Immature natural killer cell (primary cell): Measurements from ENCODE around the gene ZNF536. TPM values are rescaled to one million over a fixed set of nuclear protein-coding genes. Genes with fewer than 3 reads are reported as not detected.

Experiments used
- DNase-seq, 3 donors: peaks; one replicate each; pipeline ENCODE4 v3.0.0; 2022; ENCODE audit warnings: mixed read lengths in 1 of 3
- H3K27ac Mint-ChIP-seq, 6 donors: one replicate each; pipeline ENCODE4 v1.8.0; 2020; ENCODE audit warnings: mixed read lengths in 6 of 6, mild to moderate bottlenecking in 5 of 6, inconsistent platforms in 4 of 6, moderate library complexity in 3 of 6
- H3K27me3 Mint-ChIP-seq, 3 donors: one replicate each; pipeline ENCODE4 v1.8.0; 2020 to 2021; ENCODE audit warnings: low read depth in 3 of 3, mild to moderate bottlenecking in 3 of 3, mixed read lengths in 3 of 3, moderate library complexity in 3 of 3, inconsistent platforms in 1 of 3
- H3K36me3 Mint-ChIP-seq, 3 donors: one replicate each; pipeline ENCODE4 v1.8.0; 2020; ENCODE audit warnings: mixed read lengths in 3 of 3, inconsistent platforms in 2 of 3, mild to moderate bottlenecking in 2 of 3
- H3K4me1 Mint-ChIP-seq, 2 donors: one replicate each; pipeline ENCODE4 v1.8.0; 2020; ENCODE audit warnings: inconsistent platforms in 2 of 2, mild to moderate bottlenecking in 2 of 2, mixed read lengths in 2 of 2, moderate library complexity in 1 of 2
- H3K4me3 Mint-ChIP-seq, 5 donors: one replicate each; pipeline ENCODE4 v1.8.0; 2020; ENCODE audit warnings: mild to moderate bottlenecking in 5 of 5, mixed read lengths in 5 of 5, inconsistent platforms in 3 of 5, moderate library complexity in 3 of 5
- H3K9me3 Mint-ChIP-seq, 6 donors: one replicate each; pipeline ENCODE4 v1.8.0; 2020; ENCODE audit warnings: mild to moderate bottlenecking in 6 of 6, mixed read lengths in 6 of 6, inconsistent platforms in 4 of 6, moderate library complexity in 3 of 6
- polyA plus RNA-seq, 3 donors: library from polyadenylated mRNA; unstranded; fragments of 300-500 nt; fragmentation: Illumina TruSeq; gene quantifications; one replicate each; pipeline ENCODE4 v1.2.3, GENCODE V29; 2021

ZNF536 gene
- polyA plus RNA-seq, 3 donors from 2014 or later: not detected

- peaks cover 0 to 6% (median 4%) of the 10 kb centered on the region in 3 donors for H3K27me3 Mint-ChIP-seq
- H3K4me3 Mint-ChIP-seq: no peak overlapping the region
- no peaks in the 10 kb centered on the region for H3K36me3 Mint-ChIP-seq
- H3K9me3 Mint-ChIP-seq: no peaks in the 10 kb centered on the region
- no peaks in the 10 kb centered on the region for H3K4me1 Mint-ChIP-seq
- no peak overlapping the region for H3K27ac Mint-ChIP-seq
- no peak for DNase-seq
Measured at GRCh38 chr19:30577551-30578105, 205.4 kb downstream of the ZNF536 start.

- no peak for DNase-seq
- Mint-ChIP-seq H3K27ac (no peak overlapping the region), H3K4me1 (no peaks in the 10 kb centered on the region), H3K4me3 (no peak overlapping the region), H3K27me3 (peaks cover 0 to 6% (median 4%) of the 10 kb centered on the region in 3 donors), H3K9me3 (no peaks in the 10 kb centered on the region), H3K36me3 (no peaks in the 10 kb centered on the region)
Measured at GRCh38 chr19:30579419-30579818, 207.2 kb downstream of the ZNF536 start.

DNA sequence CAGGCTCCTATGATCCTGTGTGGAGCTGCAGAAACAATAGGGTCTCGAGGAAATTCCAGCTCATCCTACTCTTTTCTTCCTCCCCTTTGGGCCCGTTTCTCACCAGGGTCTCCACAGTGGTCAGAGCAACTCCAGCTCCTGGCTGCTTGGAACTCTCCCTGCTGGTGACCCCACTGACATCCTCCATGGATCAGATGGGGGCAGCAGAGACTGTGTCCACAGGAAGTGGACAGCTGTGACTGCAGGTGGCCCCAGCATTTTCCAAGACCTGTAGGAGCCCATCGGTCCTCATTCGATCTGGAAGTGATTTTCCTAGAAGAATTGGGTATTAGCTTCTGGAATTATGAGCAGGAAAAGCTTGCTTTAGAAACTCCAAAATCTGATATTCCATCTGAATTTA, 208.5 kb downstream of the ZNF536 start:
- H3K27me3 Mint-ChIP-seq: peaks cover 0 to 6% (median 4%) of the 10 kb centered on the region in 3 donors

GRCh38 chr19:30584090-30584489, 211.9 kb downstream of the ZNF536 start:
- no peaks in the 10 kb centered on the region for H3K4me1 Mint-ChIP-seq

More for the DNA sequence above, 208.5 kb downstream of the ZNF536 start:
- no peaks in the 10 kb centered on the region for H3K9me3 Mint-ChIP-seq
- no peak for DNase-seq
- no peak overlapping the region for H3K4me3 Mint-ChIP-seq
- no peak overlapping the region for H3K27ac Mint-ChIP-seq
- H3K4me1 Mint-ChIP-seq: no peaks in the 10 kb centered on the region
- no peaks in the 10 kb centered on the region for H3K36me3 Mint-ChIP-seq

GRCh38 chr19:30587869-30588268, 215.7 kb downstream of the ZNF536 start:
- H3K4me1 Mint-ChIP-seq: no peaks in the 10 kb centered on the region
- no peaks in the 10 kb centered on the region for H3K36me3 Mint-ChIP-seq
- H3K27ac Mint-ChIP-seq: no peak overlapping the region
- peaks cover 0 to 2% (median 1%) of the 10 kb centered on the region in 3 donors for H3K27me3 Mint-ChIP-seq
- no peak for DNase-seq
- H3K9me3 Mint-ChIP-seq: peaks cover 0 to 1% (median 0%) of the 10 kb centered on the region in 6 donors
- no peak overlapping the region for H3K4me3 Mint-ChIP-seq

More at GRCh38 chr19:30584090-30584489, 211.9 kb downstream of the ZNF536 start:
- H3K27ac Mint-ChIP-seq: no peak overlapping the region
- H3K27me3 Mint-ChIP-seq: peaks cover 0 to 6% (median 1%) of the 10 kb centered on the region in 3 donors
- peaks cover 0 to 1% (median 0%) of the 10 kb centered on the region in 6 donors for H3K9me3 Mint-ChIP-seq
- no peak overlapping the region for H3K4me3 Mint-ChIP-seq
- no peak for DNase-seq
- H3K36me3 Mint-ChIP-seq: no peaks in the 10 kb centered on the region

GRCh38 chr19:30590596-30591229, 218.5 kb downstream of the ZNF536 start:
- peaks cover 0 to 6% (median 1%) of the 10 kb centered on the region in 3 donors for H3K27me3 Mint-ChIP-seq
- DNase-seq: no peak
- H3K27ac Mint-ChIP-seq: no peak overlapping the region
- H3K9me3 Mint-ChIP-seq: peaks cover 0 to 2% (median 0%) of the 10 kb centered on the region in 6 donors
- no peaks in the 10 kb centered on the region for H3K36me3 Mint-ChIP-seq
- no peak overlapping the region for H3K4me3 Mint-ChIP-seq
- no peaks in the 10 kb centered on the region for H3K4me1 Mint-ChIP-seq

DNA sequence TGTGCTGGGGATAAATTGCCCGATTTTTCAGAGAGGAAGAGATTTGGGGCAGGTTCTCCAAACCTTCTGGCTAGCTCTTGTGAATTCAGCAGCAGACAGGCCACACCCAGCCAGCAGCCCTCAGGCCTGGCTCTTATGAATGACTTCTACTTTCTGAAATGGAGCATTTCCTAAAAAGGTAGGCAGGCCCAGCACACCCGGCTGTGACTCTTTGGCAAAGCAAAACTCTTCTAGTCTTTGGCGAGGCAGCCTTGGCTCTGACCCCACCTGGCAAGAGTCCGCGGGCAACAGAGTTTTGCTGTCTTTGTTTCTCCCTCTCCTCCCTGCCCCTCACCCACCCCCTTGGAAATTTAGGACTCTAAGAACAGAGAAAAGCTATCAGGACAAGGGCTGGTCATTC, 221.2 kb downstream of the ZNF536 start:
- Mint-ChIP-seq H3K4me3 (no peak overlapping the region), H3K4me1 (no peaks in the 10 kb centered on the region), H3K36me3 (no peaks in the 10 kb centered on the region), H3K27me3 (peaks cover 0 to 11% (median 3%) of the 10 kb centered on the region in 3 donors), H3K9me3 (peaks cover 0 to 2% (median 0%) of the 10 kb centered on the region in 6 donors), H3K27ac (no peak overlapping the region)
- no peak for DNase-seq

DNA sequence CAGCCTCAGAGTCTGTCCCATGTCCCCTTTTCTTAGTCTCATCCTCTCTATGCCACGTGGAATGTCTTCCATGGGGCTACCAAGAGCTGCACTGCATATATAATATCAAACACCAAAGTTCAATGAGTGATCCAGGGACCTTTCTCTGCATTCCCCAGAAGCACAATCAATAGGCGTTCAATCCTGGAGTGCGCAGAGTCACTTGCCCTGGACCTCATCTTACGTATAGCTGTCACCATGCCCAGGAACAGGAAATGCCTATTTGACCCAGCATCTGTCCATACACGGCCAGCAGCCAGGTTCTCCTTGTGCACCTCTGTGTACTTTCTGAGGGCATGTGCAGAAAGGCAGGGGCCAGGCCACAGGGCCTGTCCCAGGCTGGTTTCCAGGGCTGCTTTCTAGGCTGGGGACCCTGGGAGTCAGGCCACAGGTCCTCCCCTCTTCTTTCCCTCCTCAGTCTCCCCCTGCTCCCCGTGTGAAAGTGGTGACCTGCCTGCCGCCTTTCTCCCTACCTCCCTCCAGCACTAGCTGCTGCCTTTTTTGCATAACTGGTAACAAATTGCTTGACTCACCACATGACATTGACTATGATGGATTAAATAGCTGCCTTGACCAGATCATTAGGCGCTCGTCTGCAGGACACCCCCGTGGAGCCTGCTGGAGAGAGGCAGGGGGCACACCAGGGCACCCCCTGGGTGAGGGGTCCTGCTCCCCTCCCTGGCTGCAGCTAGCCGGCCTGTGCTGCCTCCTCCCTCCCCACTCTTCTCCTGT, 222.0 kb downstream of the ZNF536 start:
- peaks cover 0 to 2% (median 0%) of the 10 kb centered on the region in 6 donors for H3K9me3 Mint-ChIP-seq
- no peak for DNase-seq
- H3K36me3 Mint-ChIP-seq: no peaks in the 10 kb centered on the region
- H3K4me3 Mint-ChIP-seq: no peak overlapping the region
- H3K27ac Mint-ChIP-seq: no peak overlapping the region
- peaks cover 0 to 11% (median 2%) of the 10 kb centered on the region in 3 donors for H3K27me3 Mint-ChIP-seq
- H3K4me1 Mint-ChIP-seq: no peaks in the 10 kb centered on the region

- Mint-ChIP-seq H3K4me1 (no peaks in the 10 kb centered on the region), H3K27ac (no peak overlapping the region)
Measured at GRCh38 chr19:30596268-30596667, 224.1 kb downstream of the ZNF536 start.

GRCh38 chr19:30596813-30597399, 224.7 kb downstream of the ZNF536 start:
- peaks cover 0 to 13% (median 2%) of the 10 kb centered on the region in 3 donors for H3K27me3 Mint-ChIP-seq
- no peaks in the 10 kb centered on the region for H3K4me1 Mint-ChIP-seq
- H3K9me3 Mint-ChIP-seq: peaks cover 0 to 2% (median 0%) of the 10 kb centered on the region in 6 donors
- no peak overlapping the region for H3K4me3 Mint-ChIP-seq
- H3K27ac Mint-ChIP-seq: no peak overlapping the region
- no peak for DNase-seq
- no peaks in the 10 kb centered on the region for H3K36me3 Mint-ChIP-seq

More at GRCh38 chr19:30596268-30596667, 224.1 kb downstream of the ZNF536 start:
- no peak for DNase-seq
- no peaks in the 10 kb centered on the region for H3K36me3 Mint-ChIP-seq
- peaks cover 0 to 2% (median 0%) of the 10 kb centered on the region in 6 donors for H3K9me3 Mint-ChIP-seq
- no peak overlapping the region for H3K4me3 Mint-ChIP-seq
- H3K27me3 Mint-ChIP-seq: peaks cover 0 to 13% (median 2%) of the 10 kb centered on the region in 3 donors

DNA sequence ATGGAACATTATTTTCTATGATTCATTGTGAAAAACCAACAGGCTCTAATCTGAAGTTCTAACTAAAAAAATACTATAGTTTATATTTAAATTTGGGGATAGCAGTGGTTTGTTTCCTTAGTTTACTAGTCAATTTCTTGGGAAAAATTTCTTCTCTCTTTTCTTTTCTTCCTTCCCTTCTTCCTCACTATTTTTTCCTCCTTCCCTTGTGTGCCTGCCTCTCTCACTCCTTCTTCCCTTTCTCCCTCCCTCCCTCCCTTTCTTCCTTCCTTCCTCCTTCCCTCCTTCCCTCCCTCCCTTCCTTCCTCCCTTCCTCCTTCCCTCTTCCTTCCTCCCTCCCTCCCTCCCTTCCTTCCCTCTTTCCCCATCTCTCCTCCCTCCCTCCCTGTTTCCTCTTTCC, 226.5 kb downstream of the ZNF536 start:
- no peaks in the 10 kb centered on the region for H3K9me3 Mint-ChIP-seq
- H3K4me1 Mint-ChIP-seq: no peaks in the 10 kb centered on the region
- no peak for DNase-seq
- no peak overlapping the region for H3K4me3 Mint-ChIP-seq
- no peaks in the 10 kb centered on the region for H3K36me3 Mint-ChIP-seq
- H3K27ac Mint-ChIP-seq: no peak overlapping the region
- H3K27me3 Mint-ChIP-seq: peaks cover 0 to 12% (median 3%) of the 10 kb centered on the region in 3 donors

GRCh38 chr19:30602661-30603350, 230.6 kb downstream of the ZNF536 start:
- Mint-ChIP-seq H3K36me3 (no peaks in the 10 kb centered on the region), H3K4me1 (no peaks in the 10 kb centered on the region), H3K9me3 (no peaks in the 10 kb centered on the region), H3K4me3 (no peak overlapping the region), H3K27ac (no peak overlapping the region), H3K27me3 (peaks cover 1 to 18% (median 2%) of the 10 kb centered on the region in 3 donors)
- DNase-seq: no peak

DNA sequence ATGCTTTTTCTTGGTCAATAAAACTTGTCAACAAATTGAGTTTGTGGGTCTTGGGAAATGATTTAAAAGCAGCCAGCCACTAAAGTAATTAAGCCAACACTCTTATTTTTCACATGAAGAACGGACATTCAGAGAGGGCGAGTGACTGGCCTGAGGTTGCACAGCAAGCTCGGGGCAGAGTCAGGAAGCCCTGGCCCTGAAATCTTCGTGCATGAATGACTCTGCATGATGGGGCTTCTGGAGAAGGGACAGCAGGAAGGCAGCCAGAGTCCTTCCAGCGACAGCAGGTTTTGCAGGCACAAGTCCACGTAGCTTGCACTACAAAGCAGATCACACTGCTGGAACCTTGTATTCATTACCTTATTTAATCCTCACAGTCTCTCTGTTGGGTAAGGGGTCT, 232.5 kb downstream of the ZNF536 start:
- no peak overlapping the region for H3K27ac Mint-ChIP-seq
- H3K36me3 Mint-ChIP-seq: no peaks in the 10 kb centered on the region
- no peaks in the 10 kb centered on the region for H3K9me3 Mint-ChIP-seq
- H3K27me3 Mint-ChIP-seq: peaks cover 2 to 14% (median 2%) of the 10 kb centered on the region in 3 donors
- no peak overlapping the region for H3K4me3 Mint-ChIP-seq
- no peak for DNase-seq
- no peaks in the 10 kb centered on the region for H3K4me1 Mint-ChIP-seq
